Stimulated activated CD4-positive, alpha-beta T cell treated with anti-CD3 and anti-CD28 coated beads, Interleukin-2, amount 100 ng/mL, for 48 hours (primary cell): ENCODE results near the gene RSAD2.
"Not testable (repeated sequence)": the region's sequence is repeated elsewhere in the genome, so short reads cannot be mapped to it uniquely, and the experiment has no call there.

Experiments used
- DNase-seq, 2 donors: peaks; one replicate each; pipeline ENCODE4 v3.0.0-alpha.2; 2020

RSAD2 gene, protein sequence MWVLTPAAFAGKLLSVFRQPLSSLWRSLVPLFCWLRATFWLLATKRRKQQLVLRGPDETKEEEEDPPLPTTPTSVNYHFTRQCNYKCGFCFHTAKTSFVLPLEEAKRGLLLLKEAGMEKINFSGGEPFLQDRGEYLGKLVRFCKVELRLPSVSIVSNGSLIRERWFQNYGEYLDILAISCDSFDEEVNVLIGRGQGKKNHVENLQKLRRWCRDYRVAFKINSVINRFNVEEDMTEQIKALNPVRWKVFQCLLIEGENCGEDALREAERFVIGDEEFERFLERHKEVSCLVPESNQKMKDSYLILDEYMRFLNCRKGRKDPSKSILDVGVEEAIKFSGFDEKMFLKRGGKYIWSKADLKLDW

DNA sequence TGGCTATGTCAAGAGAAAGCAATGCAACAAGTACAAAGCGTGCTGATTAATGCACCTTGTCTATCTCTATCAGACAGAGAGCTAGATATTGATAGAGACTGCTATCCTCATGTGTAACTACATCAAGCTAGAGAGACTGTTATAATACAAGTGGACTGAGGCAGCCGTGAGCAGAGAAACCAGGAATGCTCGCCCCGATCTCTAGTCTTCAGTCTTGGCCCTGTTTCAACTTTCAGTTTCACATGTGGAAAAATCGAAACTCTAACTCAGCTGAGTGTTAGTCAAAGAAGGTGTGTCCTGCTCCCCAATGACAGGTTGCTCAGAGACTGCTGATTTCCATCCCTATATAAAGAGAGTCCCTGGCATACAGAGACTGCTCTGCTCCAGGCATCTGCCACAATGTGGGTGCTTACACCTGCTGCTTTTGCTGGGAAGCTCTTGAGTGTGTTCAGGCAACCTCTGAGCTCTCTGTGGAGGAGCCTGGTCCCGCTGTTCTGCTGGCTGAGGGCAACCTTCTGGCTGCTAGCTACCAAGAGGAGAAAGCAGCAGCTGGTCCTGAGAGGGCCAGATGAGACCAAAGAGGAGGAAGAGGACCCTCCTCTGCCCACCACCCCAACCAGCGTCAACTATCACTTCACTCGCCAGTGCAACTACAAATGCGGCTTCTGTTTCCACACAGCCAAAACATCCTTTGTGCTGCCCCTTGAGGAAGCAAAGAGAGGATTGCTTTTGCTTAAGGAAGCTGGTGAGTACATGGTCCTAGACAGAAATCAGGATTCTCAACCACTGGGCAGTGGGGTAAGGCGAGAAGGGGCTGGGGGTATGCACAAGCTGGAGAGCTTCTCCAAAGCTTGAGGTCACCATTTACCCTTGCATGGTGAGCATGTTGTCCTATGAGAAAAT, at the start of gene RSAD2:
TSS of gene RSAD2 (plus strand) at position 376 of the 903 bp plus-strand sequence. CDS start at position 400, 24 bp downstream.
- no peak for DNase-seq

DNA sequence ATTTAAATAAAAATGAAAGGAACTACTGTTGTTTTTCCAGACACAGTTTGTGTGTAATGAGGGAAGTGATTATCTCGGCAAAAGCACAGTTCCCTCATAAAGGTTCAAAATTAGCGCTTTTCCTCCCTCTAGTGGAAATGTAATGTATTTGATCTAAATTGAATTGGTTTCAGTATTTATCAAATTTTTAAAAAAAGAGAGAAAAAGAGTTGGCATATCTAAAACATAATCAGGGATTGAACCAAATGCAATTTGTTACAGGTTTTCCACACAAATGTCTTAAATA, 49.3 kb upstream of the RSAD2 start:
- DNase-seq, result no peak

DNA sequence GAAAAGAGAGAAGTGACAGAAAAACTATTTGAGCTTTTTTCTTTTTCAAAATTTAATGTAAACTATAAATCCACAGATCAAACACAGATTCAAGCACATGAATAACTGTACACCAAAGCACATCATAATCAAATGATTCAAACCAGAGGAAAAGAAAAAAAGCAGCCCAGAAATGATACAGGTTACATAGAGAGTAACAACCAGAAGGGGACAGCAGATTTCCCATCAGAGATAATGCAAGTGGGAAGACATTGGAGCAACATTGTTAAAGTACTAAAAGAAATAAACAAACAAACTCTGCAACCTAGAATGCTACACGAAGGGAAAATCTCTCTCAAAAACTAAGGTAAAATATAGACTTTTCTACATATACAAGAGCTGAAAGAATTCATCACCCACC, 46.3 kb upstream of the RSAD2 start:
- no peak for DNase-seq

DNA sequence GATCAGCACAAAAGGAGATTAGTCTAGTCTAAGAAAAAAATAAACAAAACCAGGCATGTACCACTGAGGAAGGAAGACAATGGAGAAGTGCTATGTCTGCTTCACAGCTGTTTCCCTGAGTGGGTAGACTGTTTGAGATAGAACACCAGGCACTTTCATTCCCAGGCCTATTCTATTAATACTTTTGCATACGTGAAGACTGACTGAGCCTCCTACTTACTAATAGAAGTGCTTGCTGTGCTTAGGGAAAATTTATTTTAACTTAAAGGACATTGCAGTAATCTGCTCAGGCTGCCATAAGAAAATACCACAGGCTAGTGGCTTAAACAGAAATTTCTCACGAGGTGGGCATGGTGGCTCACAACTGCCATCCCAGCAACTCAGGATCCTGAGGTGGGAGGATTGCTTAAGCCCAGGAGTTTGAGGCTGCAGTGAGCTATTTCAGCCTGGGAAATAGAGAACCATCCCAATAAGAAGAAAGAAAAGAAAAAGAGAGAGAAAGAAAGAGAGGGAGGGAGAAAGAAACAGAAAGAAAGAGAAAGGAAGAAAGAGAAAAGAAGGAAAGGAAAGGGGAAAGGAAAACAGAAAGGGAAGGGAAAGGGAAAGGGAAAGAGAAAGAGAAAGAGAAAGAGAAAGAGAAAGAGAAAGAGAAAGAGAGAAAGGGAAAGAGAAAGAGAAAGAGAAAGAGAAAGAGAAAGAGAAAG, 44.8 kb upstream of the RSAD2 start:
- DNase-seq, result no peak

DNA sequence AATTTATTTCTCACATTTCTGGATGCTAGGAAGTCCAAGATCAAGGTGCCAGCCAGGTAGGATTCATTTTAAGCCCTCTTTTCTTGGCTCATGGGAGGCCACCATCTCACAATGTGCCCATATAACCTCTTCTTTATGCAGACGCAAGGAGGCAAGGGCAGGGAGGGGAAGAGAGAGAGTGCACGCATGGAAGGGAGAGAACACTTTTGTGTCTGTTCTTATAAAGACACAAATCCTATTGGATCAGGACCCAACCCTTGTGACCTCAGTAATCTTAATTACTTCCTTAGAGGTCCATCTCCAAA, 44.3 kb upstream of the RSAD2 start:
- DNase-seq, result no peak

DNA sequence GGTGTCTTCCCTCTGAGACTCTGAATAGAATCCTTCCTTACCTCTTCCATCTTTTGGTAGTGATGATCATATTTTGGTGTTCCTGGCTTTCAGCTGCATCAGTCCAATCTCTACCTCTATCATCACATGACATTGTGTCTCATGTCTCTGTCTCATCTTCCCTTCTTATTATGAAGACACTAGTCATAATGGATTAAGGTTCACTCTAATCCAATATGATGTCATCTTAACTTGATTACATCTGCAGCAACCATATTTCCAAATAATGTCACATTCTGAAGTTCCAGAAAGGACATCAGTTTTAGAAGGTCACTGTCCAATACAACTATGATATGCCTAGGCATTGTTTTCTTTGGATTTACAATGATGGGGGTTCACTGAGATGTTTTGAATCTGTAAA, 43.4 kb upstream of the RSAD2 start:
- DNase-seq, result no peak

DNA sequence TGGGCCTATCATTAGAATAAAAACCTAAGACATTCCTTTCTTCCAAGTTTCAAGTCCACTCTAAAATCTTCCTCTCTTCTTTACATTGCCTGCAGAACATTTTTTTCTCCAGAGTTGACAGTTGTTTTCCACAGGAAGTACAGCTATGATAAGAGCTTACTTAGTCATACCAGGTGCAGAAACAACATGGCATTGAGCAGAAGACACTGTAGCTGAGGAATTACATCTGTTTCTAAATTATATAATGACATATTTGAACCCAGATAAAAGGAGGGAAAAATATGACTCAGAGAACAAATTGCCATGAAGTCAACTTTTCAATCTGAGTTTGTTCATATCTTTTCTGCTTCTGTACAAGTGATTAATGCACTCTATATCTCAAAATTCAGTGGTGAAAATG, 42.1 kb upstream of the RSAD2 start:
- no peak for DNase-seq

DNA sequence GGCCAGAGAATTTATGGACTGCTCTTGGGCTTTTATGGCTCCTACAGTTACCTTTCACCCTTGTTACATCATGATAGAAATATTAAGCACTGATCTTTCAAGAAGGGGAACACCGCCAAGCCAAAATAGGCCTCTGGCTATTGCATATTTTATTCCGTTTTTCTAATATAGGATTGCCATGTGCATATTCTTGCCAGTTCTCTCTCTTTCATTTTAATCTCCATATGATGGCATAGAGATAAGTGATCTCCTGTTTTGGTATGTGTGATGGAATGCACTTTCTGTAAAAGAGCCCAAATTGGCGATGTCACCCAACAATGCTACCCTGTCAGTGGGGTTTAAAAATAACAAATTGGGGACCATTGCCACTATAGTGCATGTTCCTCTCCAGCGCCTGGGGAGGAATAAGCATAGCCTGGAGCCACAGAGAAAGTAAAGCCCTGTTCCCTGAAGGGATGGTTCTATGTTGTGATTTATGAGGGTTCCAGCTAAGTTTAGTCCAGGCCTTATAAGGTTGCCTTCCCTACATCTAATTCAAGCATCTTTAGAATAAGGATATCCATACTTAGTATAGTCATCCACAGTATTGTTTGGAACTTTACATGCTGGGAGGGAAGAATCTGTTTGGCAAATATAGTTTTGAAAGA, 38.8 kb upstream of the RSAD2 start:
- DNase-seq, result no peak

DNA sequence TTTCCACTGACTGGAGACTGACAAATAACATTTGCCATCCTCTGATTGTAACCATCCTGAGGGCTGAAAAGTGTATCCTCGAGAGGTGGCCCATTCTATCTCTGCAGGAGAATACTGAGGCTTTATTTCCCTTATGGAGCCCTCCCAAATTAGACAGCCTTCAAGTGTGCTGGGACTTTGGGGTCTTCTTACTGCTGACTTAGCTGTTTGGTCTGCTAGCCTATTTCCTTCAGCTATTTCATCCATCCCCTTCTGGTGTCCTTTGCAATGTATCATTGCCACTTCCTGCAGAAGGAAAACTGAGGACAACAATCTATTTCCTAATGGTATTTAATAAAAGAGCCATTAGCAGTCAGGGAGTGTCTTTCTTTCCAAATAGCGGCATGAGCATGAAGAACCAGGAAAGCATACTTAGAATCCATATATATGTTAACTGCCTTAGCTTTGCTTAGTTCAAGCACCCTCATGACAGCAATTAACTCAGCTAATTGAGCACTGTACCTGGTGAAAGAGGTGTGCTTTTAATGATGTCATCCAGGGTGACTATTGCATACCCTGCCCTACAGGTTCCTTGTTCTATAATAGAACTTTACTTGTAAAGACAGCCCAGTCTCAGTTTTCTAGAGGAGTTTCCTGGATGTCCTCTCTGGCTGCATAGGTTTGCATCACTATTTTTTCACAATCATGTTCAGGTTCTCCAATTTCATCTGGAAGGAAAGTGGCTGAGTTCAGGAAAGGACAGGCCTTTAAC, 35.9 kb upstream of the RSAD2 start:
- no peak for DNase-seq

DNA sequence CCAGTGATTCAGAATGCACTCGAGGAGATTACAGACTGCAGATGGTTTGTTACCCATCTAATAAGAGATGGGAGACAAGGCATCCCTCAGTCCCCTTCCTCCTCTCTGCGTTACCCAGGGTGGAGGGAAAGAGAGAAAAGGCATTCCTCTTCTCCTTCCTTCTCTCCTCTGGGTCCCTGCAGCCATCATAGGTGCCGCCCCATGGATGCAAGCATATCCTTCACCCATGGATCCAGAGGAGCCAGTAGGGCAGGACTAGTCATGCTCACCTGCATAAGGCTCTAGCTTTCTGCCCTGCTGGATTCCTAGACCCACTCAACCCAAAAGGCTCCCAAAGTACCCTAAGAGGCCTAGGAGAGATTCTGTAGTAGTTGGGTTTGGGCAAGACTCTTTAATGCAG, 32.3 kb upstream of the RSAD2 start:
- peak in 1 of 2 donors; percentile 9 for DNase-seq

DNA sequence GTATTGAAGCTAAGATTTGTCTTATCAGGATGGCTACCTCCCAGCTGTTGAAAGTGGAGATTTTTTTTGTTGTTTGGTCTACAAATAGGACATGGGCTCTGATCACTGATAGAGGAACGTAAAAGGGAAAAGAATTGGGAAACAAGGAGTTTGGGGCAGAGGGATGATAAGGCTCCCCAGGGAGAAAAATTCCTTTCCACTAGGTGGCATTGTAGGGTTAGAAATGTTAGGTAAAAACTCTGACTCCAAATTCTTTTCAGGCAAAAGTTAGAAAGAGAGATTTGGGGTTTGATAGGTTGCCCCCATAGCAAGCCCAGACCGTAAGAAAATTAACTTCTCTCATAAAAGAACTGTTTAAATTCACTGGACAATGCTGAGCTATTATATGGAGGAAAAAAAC, 31.7 kb upstream of the RSAD2 start:
- no peak for DNase-seq

DNA sequence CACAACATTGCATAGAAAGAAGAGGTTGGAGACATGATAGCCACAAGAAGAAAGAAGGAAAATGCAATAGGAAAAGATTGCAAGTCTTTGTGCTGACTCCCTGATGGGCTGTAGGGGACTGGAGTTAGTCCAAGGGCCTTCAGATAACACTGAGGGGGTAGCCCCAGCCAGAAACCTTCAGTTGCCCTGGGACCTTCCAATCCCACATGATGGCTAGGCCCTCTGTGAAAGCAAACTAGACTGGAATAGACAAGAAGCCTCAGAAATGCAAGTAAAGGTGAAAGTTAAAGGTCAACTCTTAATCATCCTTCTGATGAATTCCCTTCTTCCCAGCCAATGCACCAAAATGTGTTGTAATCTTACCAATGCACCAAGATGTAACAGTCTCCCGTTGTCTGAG, 31.0 kb upstream of the RSAD2 start:
- DNase-seq, result no peak

DNA sequence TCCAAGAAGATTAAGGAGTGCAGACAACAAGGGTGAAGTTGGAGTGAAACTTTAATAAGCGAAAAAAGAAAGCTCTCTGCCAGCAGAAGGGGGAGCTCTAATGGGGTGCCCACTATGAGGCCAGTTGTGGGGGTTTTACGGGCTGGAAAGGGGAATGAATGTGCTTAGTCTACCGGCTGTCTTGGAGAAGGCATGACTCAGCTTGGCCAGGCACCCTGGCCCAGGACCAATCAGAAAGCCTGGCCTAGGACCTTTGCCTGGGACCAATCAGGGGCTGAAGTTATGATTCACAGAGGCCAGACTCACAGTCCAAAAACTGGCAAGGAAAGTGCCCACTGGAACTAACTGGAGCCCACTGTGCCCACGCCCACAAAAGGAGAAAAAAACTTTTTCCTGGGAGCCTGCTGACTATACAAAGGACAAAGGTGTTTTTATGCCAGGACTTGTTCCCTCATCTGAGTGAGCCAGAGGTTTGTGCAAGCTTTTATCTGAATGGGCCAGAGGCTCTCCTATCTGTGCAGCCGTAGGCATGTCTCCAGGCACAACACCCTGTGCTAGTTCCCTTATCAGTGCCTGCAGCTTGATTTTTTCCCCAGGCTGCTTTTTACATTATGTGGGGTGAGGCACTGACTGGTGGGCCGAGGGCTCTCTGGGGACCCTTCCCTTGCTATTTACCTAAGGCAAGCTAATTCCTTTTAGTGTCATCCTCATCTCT, 30.5 kb upstream of the RSAD2 start:
- no peak for DNase-seq

DNA sequence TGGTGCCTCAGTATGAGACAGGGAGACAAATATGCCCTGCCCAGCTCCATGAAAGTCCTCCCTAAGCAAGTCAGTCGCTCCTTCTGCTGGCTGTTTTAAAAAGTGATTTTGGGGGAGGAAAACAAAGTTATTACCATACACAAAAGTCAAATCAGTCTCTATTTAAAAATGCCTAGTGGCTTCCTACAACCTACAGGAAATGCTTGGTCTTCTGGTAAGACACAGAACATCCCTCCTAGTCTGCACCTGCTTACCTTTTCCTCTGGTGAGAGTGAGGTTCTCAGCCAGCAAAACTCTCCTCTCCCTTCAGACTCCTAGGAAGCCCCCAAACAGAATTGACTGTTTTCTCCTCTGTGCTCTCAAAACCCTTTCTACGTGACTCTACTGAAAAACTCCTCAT, 25.4 kb upstream of the RSAD2 start:
- no peak for DNase-seq

DNA sequence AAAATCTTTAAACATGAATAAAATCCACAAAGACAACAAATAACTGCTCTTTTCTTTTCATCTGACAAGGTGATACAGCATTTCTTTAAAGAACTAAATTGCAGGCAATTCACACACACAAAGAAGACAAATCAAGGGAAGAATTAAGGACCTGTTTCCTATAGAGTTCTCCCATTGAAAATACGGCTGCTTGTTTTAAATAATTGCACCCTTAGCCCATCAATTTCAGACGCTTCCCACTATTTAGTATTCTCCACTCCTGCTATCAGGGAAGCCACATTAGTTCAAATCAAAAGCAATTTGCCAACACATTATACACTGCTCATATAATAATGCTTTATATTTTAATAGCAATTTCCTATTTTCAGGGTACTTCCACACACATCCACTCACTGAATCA, 23.2 kb upstream of the RSAD2 start:
- DNase-seq, result no peak

DNA sequence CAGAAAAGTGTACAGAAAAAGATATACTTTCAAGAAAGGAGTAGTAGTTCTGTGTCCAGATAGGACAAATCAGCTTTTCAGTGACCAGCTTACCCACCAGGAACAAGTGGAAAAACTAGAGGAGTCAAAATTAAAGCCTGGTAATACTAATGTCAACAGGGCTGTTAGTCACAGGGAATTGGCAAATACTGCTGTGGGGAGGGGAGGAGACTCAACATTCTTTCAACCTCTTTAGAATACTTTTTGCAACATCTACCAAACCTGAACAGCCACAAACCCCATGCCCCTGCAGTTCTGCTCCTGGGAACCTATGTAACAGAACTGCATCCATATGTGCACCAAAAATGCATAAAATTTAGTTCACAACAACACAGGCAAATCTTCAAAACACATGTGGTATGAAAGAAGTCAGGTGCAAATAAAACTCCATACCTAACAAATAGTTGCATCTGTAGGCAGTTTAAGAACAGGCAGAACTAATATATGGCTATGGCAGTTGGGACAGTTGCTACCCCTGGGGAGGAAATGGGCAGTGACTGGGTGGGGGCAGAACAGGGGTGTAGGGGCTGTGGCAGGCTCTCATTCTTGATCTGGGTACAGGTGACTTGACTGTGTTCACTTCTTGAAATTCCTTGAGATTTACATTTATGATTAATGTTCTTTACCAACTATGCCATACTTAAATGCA, 21.6 kb upstream of the RSAD2 start:
- no peak for DNase-seq

DNA sequence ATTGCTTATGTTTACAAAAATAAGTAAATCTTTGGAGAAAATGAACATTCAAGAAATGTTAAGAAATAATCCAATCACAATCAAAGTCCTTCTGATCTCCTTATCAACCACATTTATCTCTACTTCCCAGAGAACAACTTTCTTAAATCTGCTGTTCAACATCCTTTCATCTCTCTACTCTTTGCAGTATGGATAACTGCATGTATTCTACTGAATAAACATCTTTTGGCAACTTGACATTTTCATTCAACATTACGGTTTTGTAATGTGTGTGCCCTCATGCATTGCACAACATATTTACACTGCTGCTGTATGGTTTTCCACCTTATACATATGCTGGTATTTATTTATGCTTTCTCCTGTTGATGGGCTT, 21.0 kb upstream of the RSAD2 start:
- no peak for DNase-seq

DNA sequence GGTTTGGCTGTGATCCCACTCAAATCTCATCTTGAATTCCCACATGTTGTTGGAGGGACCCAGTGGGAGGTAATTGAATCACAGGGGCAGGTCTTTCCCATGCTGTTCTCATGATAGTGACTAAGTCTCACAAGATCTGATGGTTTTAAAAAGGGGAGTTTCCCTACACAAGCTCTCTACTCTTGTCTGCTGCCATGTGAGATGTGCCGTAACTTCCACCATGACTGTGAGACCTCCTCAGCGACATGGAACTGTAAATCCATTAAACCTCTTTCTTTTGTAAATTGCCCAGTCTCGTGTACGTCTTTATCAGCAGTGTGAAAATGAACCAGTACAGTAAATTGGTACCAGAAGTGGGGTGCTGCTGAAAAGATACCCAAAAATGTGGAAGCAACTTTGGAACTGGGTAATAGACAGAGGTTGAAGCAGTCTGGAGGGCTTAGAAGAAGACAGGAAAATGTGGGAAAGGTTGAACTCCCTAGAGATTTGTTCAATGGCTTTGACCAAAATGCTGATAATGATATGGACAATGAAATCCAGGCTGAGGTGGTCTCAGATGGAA, 19.0 kb upstream of the RSAD2 start:
- DNase-seq, result not testable (repeated sequence)

DNA sequence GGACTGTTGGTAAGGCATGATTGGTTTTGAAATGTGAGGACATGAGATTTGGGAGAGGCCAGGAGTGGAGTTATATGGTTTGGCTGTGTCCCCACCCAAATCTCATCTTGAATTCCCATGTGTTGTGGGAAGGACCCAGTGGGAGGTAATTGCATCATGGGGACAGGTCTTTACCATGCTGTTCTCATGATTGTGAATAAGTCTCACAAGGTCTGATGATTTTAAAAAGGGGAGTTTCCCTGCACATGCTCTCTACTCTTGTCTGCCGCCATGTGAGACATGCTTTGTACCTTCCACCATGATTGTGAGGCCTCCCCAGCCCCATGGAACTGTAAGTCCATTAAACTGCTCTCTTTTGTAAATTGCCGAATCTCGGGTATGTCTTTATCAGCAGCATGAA, 17.3 kb upstream of the RSAD2 start:
- no peak for DNase-seq

DNA sequence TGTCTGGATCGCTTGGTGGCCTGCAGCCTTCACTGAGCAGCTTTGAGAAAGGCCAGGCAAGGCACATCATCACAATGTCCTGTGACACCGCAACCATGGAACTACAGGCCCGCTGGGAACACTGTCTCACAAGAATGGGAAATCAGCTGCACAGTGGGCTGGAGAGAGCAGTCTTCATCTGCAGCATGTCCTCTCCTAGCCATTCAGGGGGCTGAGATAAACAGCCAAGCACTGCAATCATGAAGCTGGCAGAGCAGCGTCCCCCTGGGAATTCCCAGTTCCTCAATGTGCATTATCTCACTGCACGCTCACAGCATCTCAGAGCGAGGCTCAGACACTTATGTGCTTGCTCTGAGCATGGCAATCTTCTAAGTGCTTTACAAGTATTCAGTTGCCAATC, 13.8 kb upstream of the RSAD2 start:
- no peak for DNase-seq

DNA sequence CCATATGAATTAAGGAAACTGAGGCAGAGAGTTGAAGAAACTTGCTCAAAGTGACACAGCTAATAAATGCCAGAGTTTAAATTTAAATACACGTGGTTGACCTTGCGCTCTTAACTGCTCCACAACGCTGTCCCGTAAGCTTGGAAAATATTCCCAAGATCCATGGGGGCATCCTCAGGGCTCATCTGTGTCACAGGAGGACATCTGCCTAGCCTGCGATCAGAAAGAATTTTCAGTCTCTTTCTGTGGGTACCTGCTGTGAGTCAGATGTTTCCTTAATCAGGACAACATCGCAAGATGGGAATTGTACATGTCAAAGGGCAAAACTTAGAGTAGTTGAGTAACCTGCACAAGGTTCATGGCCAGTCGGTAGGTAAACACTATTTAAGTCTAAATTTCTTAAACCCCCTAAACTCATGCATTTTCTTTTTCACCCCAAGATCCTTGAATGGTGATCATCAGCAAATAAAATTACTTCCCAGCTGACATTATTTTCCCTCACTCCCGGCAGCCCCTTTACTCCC, 13.3 kb upstream of the RSAD2 start:
- no peak for DNase-seq
